Activated T-helper 1 cell treated with anti-CD3 and anti-CD28 coated beads, Interleukin-2, amount 50 U/mL, for 16 hours (primary cell): ENCODE data around the gene CRYBB3.

ENCODE experiments used
- DNase-seq, 2 donors: peaks; one replicate each; pipeline ENCODE4 v3.0.0-alpha.2; 2020; ENCODE audit warnings: low read depth in 1 of 2, low spot score in 1 of 2

CRYBB3 gene

DNA sequence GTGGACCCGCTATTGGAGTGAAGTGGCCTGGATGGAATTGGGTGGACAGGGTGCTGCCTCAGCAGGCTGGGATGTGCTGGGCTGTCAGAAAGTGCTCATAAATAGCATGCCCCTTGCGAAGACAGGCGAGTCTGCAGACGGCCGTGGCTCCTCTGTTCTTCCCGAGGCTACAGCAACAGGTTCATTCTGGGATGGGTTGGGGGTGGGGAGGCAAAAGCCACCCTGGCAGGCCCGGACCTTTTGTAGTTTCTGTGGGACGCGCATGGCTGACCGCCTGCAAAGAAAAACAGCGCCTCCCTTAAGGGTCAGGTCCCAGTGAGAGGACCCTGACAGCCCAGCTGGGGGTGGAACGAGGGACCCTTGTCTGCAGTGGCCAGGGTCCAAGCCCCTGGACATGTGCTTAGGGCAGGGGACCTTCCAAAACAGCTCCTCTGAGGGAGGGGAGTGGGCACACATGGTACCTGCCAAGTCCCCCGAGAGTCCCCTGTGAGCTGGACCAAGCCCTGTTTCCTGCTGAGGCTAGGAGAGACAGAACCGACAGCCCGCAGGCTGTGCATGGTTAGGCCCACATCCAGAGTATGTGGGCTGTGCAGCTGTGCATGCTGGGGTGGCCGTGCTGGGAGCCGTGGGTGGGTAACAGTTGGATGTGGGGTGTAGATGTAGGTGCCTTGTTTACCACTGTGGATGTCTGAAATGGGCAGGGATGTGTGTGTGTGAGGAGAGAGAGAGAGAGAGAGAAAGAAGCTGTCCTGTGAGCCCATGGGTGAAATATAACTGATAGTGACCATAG is at the start of gene CRYBB3:
CRYBB3 (plus strand) TSS at position 128 of the 790 bp plus-strand sequence. CDS start 1,539 bp downstream, outside the sequence.
- DNase-seq, result no peak

DNA sequence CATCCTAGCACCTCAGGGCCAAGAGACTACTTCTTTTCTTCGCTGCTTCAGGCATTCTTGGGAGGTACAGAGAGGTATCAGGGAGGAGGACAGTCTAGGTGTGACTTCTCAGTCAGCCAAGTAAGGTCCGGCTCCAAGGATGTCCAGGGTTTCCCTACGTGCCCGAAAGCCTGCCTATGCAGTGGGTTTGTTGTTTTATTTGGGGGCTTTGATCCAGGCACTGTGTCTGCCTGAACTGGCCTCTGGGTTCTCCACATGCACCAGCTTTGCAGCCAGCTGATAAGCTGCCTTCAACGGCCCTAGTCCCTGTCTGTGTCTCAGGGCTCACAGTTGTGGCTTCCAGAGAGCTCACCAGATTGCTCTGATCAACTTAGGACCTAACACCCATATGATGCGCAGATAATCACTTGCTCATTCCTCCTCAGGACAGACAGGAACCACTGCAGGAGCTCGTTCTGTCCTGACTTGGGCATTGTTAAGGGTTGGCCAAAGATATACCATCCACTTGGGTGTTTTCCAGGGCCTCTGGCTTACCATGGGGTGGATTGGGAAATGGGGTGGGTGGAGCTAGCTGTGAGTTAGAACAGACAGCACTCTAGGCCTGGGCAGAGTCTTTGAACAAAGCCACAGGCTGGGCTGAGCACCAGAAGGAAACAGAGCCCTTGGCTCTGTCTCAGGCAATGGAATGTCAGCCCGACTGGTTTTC is 45.5 kb upstream of the CRYBB3 start:
- DNase-seq, result no peak

DNA sequence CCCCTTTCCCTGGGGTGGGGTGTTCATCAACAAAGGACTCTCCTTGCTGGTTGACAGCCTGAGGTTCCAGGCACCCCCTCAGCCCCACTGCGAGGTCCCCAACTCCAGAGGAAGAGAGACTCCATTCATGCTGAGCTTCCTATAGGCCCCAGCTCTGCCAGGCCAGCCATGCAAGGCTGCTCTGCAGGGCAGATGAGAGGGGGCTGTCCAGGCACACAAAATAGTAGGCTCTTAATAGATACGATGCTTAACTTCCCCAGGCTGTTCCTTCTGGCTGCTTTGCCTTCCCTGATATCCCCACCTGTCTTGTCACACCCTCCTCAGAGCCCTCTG is 45.0 kb upstream of the CRYBB3 start:
- DNase-seq, result no peak

DNA sequence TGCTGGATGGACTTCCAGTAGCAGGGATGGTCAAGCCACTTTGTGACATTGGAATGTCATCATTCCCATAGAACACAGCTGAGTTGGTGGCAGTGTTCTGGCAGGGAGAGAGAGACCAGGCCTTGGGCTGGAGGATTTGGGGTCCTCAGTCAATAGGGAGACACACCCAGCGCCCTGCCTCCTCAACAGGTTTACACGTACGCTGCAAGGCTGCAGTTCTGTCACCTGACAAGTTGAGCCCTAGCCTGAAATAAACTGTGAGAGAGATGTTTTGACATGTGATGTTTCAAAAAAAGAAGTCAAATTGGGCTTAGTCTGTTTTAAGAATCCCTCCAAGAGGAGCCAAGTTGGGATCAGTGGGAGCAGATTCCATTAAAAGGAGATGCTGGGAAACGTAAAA is 42.9 kb upstream of the CRYBB3 start:
- DNase-seq, result no peak

DNA sequence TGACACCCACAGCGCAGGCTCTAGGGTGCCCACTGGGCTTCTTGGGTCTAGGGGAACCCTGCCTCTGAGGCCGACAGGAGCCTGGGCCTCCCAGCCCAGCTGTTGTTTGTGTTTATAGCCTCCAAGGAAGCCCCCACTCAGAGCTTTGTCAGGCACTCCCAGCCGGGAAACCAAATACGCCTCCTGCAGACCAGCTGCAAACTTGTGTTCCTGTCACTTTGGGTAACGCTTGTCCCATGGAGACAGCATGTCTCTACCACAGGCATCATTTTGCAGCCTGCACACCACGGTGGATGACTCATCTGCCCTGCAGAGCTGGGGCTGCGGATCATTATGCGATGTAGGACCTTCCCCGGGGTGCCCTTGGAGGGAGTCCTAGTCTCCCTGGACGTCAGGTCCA is 40.6 kb upstream of the CRYBB3 start:
- no peak for DNase-seq

DNA sequence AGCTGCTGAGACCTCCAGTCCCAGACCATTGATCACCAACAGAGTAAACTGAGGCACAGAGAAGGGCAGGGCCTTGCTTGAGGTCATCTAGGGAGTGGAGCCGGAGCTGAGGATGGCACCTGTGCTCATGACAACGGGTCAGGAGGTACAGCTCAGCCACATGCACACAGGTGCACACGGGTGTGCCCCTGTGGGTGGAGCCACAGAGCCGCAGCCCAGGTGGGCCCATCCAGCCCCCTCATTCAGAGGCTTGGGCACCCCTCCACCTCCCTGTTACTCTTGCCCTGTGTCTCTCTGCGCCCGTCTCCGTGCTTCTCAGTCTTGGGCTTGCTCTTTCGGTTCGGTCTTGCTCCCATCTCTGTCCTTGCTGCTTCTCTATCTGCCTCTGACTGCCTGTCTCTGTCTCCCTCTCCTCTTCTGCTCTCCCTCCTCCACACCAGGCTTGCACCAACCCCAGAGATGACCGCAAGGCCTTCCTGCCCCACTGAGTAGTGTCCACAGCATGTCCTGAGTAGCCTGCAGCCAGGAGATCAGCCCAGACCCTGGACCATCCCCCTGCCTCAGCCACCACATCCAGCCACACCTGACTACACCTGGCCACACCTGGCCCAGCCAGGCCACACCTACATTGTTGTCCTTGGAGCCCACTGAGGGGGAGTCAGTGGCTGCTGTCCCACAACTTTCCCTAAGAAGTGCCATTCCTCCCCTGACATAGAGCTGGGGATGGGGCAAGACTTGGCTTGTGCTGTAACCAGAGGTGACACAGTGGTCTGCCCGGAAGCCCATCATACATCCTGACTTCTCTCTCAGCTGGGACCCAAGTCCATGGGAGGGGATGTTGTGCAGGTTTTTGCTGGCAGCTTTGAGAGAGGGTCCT is 39.3 kb upstream of the CRYBB3 start:
- no peak for DNase-seq

DNA sequence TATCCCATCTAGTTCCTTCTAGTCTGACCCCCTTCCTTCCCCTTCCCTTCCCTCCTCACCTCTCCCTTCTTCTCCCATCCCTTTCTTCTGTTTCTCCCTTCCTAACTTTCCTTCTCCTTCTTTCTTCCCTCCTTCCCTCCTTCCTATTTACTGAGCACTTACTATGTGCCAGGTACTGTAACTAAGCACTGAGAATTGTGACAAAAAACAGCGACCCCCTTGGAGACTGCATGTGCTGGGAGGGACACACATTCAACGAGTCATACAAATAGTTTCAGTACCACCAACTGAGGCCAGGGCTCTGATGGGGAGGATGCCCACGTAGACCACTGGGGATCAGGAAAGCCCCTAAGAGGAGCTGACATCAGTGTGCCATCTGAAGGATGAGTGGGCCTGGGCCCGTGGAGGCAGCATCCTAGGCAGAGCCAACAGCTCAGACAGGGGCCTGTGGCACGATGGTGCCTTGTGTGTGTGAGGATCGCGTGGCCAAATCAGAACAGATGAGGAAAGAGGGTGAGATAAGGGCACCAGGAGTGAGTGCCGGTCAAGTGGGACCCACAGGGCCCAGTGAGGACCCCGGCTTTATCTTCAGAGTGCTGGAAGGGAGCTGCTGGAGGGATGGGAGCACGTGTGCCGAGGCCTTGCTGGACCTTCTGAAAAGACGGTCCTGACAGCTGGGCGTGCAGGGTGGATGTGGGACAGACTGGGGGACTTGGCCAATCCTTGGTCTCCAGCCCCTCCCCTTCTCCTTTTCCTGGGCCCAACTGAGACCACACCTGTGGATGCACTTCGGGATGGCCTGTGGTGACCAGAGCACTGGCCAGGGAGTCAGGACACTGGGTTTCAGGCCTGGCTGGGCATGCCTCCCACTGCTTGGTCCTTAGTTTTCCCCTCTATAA is 38.4 kb upstream of the CRYBB3 start:
- no peak for DNase-seq

DNA sequence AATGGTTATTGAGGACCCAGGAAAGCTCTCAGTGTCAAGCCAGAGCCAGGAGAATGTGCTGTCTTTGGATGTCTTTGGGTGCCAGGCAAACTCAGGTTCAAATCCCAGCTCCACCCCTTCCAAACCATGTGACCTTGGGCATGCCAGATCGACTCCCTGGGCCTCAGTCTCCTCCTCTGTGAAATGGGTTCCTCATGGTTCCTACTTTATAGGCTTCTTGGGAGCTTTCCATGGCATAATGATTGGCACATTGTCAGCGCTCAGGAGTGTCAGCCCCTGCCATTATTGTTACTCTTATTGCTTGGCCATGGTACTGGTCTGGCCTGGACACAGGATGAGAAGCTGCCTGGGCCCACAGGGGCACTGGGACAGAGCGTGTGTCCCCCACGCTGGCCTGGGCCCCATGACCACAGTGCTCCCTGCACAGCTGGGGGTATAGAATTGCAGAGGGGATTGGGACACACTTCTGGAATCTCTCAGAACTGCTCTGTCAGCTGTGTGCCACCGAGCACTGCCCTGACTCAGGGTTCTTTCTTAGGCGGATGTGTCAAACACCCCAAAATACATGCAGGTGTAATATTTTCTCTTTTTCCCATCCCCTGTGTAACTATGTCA is 37.6 kb upstream of the CRYBB3 start:
- DNase-seq, result no peak

DNA sequence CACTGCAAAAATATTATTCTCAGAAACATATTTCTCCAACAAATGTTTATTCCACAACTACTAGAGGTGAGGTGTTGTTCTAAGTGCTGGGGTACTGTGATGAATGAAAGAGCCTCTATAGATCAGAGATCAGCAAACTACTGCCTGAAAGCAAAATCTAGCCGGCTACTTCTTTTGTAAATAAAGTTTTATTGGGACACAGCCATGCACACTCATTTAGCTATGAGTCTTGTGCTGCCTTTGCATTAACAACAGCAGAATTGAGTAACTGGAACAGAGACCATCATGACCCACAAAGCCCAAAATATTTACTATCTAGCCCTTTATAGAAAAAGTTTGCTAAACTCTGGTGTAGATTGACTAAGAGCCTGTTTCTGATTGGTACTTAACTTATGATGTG is 37.1 kb upstream of the CRYBB3 start:
- no peak for DNase-seq

DNA sequence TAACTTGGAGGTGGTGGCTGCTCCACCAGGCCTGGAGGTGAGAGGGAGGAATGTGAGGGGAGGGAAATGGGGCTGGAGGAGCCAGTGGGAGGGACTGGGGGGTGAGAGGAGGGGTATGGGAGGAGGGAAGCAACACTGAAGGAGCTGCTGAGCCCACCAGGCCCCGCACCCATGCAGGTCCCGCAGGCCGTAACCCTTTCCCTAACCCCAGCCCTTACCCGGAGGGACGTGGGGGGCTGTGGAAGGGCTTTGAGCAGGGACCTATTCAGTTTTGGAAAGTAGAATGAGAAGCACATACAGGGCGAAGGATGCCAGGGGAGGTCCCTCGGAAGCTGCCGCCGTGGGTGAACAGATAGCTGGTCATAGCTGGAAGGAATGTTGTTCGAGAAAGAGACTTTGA is 33.9 kb upstream of the CRYBB3 start:
- no peak for DNase-seq

DNA sequence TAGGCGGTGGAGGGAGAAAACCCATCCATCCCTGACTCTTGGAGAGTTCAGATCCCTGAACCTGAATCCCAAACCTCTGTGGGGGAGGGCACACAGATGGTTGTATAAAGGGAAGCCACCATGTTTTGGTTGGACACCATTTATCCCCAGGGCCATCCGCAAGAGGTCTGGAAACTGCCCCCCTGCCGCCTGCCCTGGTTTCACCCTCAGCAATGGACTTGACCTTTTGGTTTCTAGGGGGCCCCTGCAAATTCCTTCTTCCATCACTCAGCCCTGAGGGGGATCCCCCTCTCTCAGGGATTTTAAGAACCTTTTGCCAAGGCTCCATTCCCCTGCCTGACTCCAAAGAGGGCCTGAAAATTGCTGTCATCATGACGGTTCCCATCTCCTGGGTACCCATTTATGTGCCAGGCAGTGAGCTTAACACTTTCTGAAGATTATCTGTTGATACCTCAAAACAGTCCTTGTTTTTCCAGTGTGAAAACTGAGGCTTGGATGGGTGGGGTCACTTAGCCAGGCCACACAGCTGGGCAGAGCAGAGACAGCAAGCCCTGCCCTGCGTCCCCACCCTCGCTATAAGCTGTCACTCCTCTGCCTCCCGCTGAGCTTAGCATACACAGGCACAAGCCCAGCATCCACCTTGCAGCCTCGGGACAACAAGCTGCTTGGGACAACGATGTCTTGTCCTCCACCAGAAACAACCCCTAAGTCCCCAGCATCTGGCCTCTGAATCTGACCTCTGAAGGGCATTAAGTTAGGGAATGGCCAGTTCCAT is 33.2 kb upstream of the CRYBB3 start:
- no peak for DNase-seq

DNA sequence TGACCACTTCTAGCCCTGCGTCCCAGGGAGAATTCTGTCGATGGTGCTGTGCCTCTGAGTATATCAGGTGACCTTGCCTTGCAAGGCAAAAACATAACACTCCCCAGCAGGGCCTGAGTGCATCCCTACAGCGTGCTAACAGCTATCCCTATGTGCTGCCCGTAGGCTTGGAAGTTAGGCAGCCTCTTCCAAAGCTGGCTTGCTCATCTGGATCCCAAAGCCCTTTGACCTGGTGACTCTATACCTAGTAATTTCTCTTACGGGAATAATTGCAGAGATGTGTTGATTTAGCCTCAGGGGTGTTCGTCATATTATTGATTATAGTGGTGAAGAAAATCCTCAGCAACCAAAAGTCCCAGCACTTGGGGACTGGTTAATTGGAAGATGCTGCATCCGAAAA is 32.6 kb upstream of the CRYBB3 start:
- no peak for DNase-seq

DNA sequence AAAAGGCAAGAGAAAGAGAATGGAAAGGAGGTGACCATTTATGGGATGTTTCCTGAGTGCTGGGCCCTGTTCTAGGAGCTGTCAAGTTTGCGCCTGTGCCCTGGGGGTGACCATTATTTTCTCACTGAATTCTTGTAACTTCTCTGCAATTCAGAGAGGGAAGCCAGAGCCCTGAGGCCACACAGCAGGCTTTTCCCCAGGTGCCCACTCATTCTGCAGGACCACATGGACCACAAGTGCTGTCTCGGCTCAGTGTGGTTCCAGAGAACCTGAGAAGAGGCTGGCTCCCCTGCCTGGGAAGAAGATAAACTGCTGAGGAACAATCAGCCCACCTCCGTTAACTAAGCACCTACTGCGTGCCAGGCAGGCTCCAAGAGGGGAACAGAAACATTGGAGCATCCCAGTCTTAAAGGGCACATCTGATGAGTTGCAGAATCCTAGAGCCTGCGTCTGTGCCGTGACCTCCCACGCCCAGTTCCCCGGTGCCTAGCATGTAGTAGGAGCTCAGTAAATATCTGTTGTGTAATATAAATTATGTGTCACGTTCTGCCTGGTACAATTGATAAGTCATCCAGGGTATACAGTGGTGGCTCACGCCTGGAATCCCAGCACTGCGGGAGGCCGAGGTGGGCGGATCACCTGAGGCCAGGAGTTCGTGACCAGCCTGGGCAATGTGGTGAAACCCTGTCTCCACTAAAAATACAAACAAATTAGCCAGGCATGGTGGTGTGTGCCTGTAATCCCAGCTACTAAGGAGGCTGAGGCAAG is 31.6 kb upstream of the CRYBB3 start:
- no peak for DNase-seq

DNA sequence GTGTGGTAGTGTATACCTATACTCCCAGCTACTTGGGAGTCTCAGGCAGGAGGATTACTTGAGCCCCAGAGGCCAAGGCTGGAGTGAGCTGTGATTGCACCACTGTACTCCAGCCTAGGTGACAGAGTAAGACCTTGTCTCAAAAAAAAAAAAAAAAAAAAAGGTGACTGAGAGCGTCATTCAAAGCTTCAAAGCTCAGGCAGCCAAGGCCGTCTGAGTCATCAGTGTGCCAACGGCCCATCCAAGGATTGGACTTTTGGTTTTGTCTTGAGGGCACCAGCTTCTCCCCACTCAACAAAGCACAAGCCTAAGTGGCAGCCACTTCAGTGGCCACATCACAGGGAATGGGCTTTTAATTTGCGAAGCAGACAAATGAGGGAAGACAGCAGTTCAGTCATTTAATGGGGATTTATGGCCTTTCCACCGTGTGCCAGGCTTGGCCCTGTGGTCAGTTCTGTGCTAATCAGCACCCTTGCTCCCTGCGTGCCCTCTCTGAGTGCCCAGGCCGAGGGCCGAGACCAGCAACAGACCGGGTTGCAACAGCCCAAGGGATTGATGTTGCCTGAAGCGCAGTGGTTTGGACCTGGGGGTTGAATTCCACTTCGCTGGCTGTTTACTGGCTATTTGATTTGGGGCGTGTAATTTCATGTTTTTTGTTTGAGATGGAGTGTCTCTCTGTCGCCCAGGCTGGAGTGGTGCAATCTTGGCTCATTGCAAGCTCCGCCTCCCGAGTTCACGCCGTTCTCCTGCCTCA is 30.2 kb upstream of the CRYBB3 start:
- DNase-seq, result no peak

DNA sequence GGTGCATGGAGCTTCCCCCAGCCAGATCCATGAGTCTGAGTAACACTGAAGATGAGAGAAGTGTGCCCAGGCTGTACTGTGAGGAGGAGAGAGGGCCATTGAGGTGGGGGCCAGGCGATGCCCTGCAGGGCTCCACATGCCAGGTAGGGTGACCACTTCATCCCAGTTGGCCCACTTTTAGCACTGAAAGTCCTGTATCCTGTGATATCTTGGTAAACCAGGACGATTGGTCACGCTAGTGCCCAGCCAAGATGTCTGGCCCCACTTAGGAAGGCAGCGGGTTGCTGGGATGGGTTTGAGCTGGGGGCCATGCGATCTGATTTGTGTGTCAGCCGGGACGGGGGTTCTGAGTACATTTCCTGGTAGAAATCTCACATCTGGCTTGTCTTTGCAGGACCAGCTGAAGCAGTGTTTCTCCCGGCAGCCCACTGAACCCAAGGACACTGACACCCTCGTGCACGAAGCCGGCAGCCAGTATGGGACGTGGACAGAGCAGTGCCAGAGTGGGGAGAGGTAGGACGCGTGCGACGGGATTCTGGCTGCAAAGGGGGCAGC is 29.2 kb upstream of the CRYBB3 start:
- no peak for DNase-seq

DNA sequence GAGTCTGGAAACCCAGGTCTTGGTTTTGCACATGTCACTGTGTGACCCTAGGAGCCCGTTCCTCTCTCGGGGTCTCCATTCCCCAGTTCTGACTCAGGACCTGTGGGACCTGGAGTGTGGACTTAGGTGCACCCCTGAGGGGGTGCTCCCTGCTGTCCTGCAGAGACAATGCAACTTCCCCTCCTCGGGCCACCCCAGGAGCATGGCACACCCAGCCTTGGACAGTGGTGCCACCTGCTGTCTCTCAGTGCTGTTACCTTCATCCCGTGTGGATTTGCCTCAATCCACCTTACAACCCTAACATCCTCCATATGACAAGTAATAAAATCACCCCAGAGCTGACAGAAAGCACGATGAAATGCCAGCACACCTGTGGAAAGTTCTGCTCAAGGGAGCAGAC is 27.5 kb upstream of the CRYBB3 start:
- peak in 1 of 2 donors; percentile 5 for DNase-seq

DNA sequence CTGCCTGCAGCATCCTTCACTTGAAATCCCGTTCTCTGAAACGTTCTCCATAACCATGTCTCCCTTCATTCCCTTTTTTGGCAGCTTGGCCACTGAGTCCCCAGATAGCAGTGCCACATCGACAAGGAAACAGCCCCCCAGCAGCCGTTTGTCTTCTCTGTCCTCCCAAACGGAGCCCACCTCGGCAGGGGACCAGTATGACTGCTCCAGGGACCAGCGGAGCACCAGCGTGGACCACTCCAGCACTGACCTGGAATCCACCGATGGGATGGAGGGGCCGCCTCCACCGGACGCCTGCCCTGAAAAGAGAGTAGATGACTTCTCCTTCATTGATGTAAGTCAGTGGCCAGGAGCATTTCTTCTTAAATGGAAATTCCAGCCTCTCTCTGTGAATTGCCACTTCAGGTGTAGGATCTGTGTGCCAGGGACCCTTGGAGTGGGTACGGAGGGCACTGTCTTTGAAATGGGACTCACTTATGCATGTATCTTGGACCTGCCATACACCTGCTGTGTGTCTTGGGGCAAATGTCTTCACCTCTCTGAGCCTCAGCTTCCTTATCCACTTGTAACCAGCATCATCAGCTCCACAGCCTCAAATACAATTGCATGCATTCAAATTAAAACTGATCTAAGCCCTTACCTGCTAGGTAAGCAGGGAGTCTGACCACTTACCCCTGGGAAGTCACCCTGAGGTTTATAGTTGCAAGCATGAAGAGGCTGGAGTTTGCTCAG is 25.3 kb upstream of the CRYBB3 start:
- DNase-seq, result no peak
